Measurements from ENCODE around the gene TAGLN. TPM values are rescaled to one million over a fixed set of nuclear protein-coding genes. Genes with fewer than 3 reads are reported as not detected.

The TAGLN gene
- total RNA-seq, 2 donors from 2014 or later: 5,409 to 9,264 TPM

DNA sequence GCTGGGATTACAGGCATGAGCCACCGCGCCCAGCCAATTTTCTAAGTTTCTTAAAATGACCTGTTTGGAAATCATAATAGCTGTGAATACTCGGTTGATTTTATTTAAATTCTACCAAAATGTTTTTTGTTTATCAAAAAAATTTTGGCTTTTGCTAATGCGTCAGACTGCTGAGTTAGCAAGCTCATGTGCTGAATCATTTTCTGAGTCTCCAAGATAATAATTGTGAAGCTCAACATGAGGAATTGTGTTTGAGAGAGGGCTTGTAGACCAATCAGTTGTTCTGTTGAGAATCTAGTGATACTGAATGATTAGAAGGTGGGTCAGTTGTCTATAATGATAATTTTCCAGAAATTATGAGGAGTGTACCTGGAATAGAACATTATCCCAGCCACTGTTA is 49.2 kb downstream of the TAGLN start:
- intact Hi-C loops (cut with DNase I): no loop called here

DNA sequence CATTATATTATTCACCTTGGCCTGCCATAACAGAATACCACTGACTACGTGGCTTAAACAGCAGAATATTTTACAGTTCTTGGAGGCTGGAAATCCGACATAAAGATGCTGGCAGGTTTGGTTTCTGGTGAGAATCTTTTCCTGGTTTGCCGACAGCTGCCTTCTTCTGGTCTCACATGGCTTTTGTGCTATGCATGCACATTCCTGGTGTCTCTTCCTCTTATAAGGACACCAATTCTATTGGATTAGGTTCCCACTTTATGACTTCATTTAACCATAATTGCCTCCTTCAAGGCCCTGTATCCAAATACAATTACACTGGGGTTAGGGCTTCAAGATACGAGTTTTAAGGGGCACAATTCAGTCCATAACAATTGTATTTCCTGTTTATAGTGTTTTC is 50.4 kb downstream of the TAGLN start:
- DNase-seq (ENCODE audit: low spot score): no peak
- intact Hi-C loops (cut with DNase I): no loop called here

More for the DNA sequence above, 49.2 kb downstream of the TAGLN start:
- no peak for DNase-seq (ENCODE audit: low spot score)

DNA sequence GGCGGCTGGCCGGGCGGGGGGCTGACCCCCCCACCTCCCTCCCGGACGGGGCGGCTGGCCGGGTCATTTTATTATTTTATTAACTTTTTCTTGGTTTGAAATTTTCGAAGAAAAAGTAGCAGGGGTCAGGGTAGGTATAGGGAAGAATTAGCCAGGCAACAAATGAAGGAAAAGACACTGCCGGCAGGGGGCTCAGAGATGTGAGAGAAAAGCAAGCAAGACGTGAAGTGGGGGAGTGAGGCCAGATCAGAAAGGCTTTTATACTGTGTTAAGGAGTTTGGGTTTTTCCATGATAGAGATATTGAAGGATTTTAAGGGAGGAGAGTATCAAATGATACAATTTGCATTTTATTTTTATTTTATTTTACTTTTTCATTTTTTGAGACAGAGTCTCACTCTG is 52.3 kb downstream of the TAGLN start:
- intact Hi-C loops (cut with DNase I): no loop called here
- no peak for DNase-seq (ENCODE audit: low spot score)

DNA sequence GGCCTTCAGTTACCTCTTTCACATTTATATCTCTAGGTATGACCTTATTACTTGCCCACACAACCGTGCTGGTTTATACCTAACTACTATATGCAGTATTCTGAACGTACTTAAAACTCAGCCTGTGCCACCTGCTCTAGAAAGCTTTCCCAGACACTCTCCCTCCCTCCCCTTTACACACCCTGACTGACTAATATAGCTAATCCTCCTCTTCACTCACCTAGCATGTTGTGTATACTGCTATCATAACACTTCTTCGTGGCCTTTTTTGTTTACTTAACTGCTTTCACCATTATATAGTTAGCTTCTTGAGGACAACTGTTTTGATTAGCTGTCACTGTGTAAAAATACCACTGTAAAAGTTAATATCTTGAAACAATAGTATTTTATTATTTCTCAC is 56.8 kb downstream of the TAGLN start:
- intact Hi-C loops (cut with DNase I): no loop called here
- no peak for DNase-seq (ENCODE audit: low spot score)

DNA sequence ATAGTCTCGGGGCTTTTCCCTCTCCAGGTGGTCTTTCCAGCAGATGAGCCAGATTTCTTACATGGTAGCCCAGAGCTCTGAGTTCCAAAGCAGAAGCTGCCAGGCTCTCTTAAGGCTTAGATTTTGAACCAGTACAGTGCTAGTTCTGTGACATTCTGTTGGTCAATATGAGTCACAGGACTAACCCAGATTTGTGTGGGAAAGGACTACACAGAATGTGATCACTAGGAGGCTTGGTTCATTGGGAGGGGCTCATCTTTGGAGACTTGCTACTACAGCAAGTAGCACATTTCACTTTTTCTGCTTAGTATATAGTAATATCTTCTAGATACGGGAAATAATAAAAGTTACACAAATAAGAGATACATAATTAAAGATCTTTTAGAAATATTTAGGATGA is 57.4 kb downstream of the TAGLN start:
- no peak for DNase-seq (ENCODE audit: low spot score)
- intact Hi-C loops (cut with DNase I): no loop called here

Other genes starting within 250 kb of the TAGLN start
- gene SIK3, start 100.9 kb upstream of the TAGLN start, total RNA-seq: 10 to 100 TPM; 43.8 to 53.4 TPM
- 10 to 100 TPM; 56.4 to 61.2 TPM for gene PAFAH1B2, start 55.1 kb upstream of the TAGLN start, total RNA-seq
- 10 to 100 TPM; 39.2 to 49.5 TPM for gene SIDT2, start 20.6 kb upstream of the TAGLN start, total RNA-seq
- 10 to 100 TPM; 41.9 to 48.6 TPM for gene PCSK7, start 32.7 kb downstream of the TAGLN start, total RNA-seq
- 10 to 100 TPM; 24.8 to 25.7 TPM for gene RNF214, start 33.3 kb downstream of the TAGLN start, total RNA-seq
- gene BACE1-AS, start 92.0 kb downstream of the TAGLN start, total RNA-seq: 10 to 100 TPM in 1 of 2 donors, 1 to 10 TPM in 1; 9.7 to 10.1 TPM
- 10 to 100 TPM; 25.2 to 36.1 TPM for gene BACE1, start 116.9 kb downstream of the TAGLN start, total RNA-seq
- 10 to 100 TPM; 23.1 to 28.2 TPM for gene CEP164, start 128.5 kb downstream of the TAGLN start, total RNA-seq